Mesendoderm (in vitro differentiated cells): ENCODE results near the gene MLANA.

Experiments
- DNase-seq: peaks from one replicate; pipeline ENCODE4 v3.0.0; 2013
- H2AK5ac ChIP-seq: 2 replicates; pipeline ENCODE4 v1.6.1; 2013; ENCODE audit warnings: low read length, inconsistent platforms
- H2BK120ac ChIP-seq: 2 replicates; pipeline ENCODE4 v1.6.1; 2013; ENCODE audit warnings: low read depth, mild to moderate bottlenecking, low read length, moderate library complexity, mixed read lengths
- H2BK15ac ChIP-seq: replicated peaks from 2 replicates; pipeline ENCODE4 v1.6.1; 2013; ENCODE audit warnings: low read depth, mild to moderate bottlenecking, moderate library complexity
- H2BK5ac ChIP-seq: 2 replicates; pipeline ENCODE4 v1.6.1; 2013; ENCODE audit warnings: low read length, inconsistent platforms
- H3K18ac ChIP-seq: 2 replicates; pipeline ENCODE4 v1.6.1; 2013; ENCODE audit warnings: mild to moderate bottlenecking, low read length, mixed read lengths
- H3K23ac ChIP-seq: one replicate; pipeline ENCODE4 v1.6.1; 2013; ENCODE audit warnings: low read length
- H3K27ac ChIP-seq: 2 replicates; pipeline ENCODE4 v1.5.1; 2013; ENCODE audit warnings: low read depth, mild to moderate bottlenecking, inconsistent platforms, low read length, moderate library complexity
- H3K27me3 ChIP-seq: 2 replicates; pipeline ENCODE4 v1.6.1; 2013; ENCODE audit warnings: low read length, control low read depth, mild to moderate bottlenecking, inconsistent platforms; ENCODE audit not compliant: insufficient read depth, poor library complexity
- H3K36me3 ChIP-seq: 2 replicates; pipeline ENCODE4 v1.6.1; 2013; ENCODE audit warnings: low read length, inconsistent platforms; ENCODE audit not compliant: control insufficient read depth, insufficient read depth
- H3K4ac ChIP-seq: one replicate; pipeline ENCODE4 v1.6.1; 2013; ENCODE audit warnings: low read depth, mild to moderate bottlenecking, low read length, moderate library complexity
- H3K4me1 ChIP-seq: 2 replicates; pipeline ENCODE4 v1.6.1; 2013; ENCODE audit warnings: low read depth, low read length, inconsistent platforms; ENCODE audit not compliant: control insufficient read depth
- H3K4me2 ChIP-seq: 2 replicates; pipeline ENCODE4 v1.6.1; 2013; ENCODE audit warnings: low read length
- H3K4me3 ChIP-seq: 2 replicates; pipeline ENCODE4 v1.5.1; 2013; ENCODE audit warnings: mild to moderate bottlenecking, low read length
- H3K56ac ChIP-seq: one replicate; pipeline ENCODE4 v1.6.1; 2013; ENCODE audit warnings: low read length
- H3K79me1 ChIP-seq: 2 replicates; pipeline ENCODE4 v1.6.1; 2013; ENCODE audit warnings: low read length, inconsistent platforms
- H3K79me2 ChIP-seq: 2 replicates; pipeline ENCODE4 v1.6.1; 2013; ENCODE audit warnings: mild to moderate bottlenecking, low read length; ENCODE audit not compliant: control insufficient read depth, insufficient read depth
- H3K9ac ChIP-seq: 2 replicates; pipeline ENCODE4 v1.6.1; 2013; ENCODE audit warnings: low read length, inconsistent platforms
- H4K5ac ChIP-seq: one replicate; pipeline ENCODE4 v1.6.1; 2013; ENCODE audit warnings: low read length
- H4K8ac ChIP-seq: one replicate; pipeline ENCODE4 v1.6.1; 2013; ENCODE audit warnings: low read depth, mild to moderate bottlenecking, control low read depth, low read length, moderate library complexity
- WGBS: extraction: QIAGEN DNeasy Blood & Tissue Kit; methylation state at CpG from one replicate; pipeline ENCODE4 v1.1.7; 2013; ENCODE audit warnings: low lambda C conversion rate, missing lambda C conversion rate; ENCODE audit not compliant: insufficient coverage; ENCODE audit errors: extremely low coverage; 5-methylcytosine and 5-hydroxymethylcytosine counted together

MLANA gene

DNA sequence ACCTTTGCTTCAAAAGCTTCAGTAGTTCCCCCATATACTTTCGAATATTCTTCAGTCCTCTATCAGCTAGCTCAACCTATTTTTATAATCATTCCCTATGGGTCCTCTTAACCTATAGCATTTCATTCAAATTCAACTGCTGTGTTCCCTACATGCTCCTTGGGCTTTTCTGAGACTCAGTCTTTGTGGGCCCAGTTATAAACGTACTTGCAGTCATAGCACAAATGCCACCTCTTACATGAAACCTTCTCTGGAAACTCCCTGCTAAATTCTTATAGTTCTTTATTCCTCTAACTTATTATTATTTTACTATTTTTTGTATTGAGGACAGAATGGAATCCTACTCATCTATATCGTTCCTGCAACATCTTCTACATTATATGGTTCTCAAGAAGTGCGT lies 24.7 kb downstream of the MLANA start:
- Histone ChIP-seq H3K36me3 (no peaks in the 10 kb centered on the region), H4K5ac (no peak overlapping the region), H3K79me2 (no peaks in the 10 kb centered on the region), H3K4ac (no peak overlapping the region), H3K56ac (no peak overlapping the region), H3K4me3 (no peak overlapping the region), H2BK5ac (no peak overlapping the region), H2BK15ac (no peak overlapping the region), H3K27ac (no peak overlapping the region), H3K27me3 (no peaks in the 10 kb centered on the region), H2BK120ac (no peak overlapping the region), H2AK5ac (no peak overlapping the region), H3K23ac (no peak overlapping the region), H3K4me1 (no peaks in the 10 kb centered on the region), H3K79me1 (no peaks in the 10 kb centered on the region), H3K18ac (no peak overlapping the region), H4K8ac (no peak overlapping the region), H3K4me2 (no peak overlapping the region), H3K9ac (no peak overlapping the region)
- no peak for DNase-seq
- WGBS, result no CpG with 5 or more reads among the region's 4 CpGs

GRCh38 chr9:5917273-5917672 lies 26.6 kb downstream of the MLANA start:
- H3K18ac ChIP-seq, result no peak overlapping the region
- no peak overlapping the region for H4K5ac ChIP-seq
- no peaks in the 10 kb centered on the region for H3K4me1 ChIP-seq
- no peaks in the 10 kb centered on the region for H3K27me3 ChIP-seq
- peaks cover 1% of the 10 kb centered on the region for H3K36me3 ChIP-seq
- no peak overlapping the region for H3K23ac ChIP-seq
- H2AK5ac ChIP-seq, result no peak overlapping the region
- H3K4me2 ChIP-seq, result no peak overlapping the region
- no peak overlapping the region for H3K56ac ChIP-seq
- H3K4me3 ChIP-seq, result no peak overlapping the region
- no peak for DNase-seq
- H2BK15ac ChIP-seq, result no peak overlapping the region
- H2BK120ac ChIP-seq, result no peak overlapping the region
- H3K79me1 ChIP-seq, result no peaks in the 10 kb centered on the region
- no peak overlapping the region for H3K4ac ChIP-seq
- H4K8ac ChIP-seq, result no peak overlapping the region
- no peak overlapping the region for H3K9ac ChIP-seq
- WGBS, result no CpG with 5 or more reads among the region's 4 CpGs
- H2BK5ac ChIP-seq, result no peak overlapping the region
- no peaks in the 10 kb centered on the region for H3K79me2 ChIP-seq
- H3K27ac ChIP-seq, result no peak overlapping the region

DNA sequence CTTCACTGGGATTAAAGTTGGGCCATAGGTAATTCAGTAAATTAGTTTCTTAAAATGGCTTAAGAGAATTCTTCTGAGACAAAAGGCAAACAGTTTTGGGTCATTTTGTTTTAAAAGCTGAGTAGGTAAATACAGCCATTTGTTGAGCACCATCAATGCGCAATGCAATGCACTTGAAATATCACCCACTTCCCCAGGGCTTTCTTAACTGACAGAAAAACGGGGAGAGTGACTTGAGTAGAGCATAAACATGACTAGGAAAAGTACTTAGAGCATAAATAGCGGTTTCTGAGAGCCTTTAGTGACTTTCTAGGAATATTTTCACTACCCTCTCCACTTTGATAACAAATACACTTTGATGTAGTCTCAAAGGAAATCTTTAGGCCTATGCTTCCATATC lies 27.2 kb downstream of the MLANA start:
- no peak overlapping the region for H3K18ac ChIP-seq
- H4K8ac ChIP-seq, result no peak overlapping the region
- H3K36me3 ChIP-seq, result peaks cover 1% of the 10 kb centered on the region
- H2AK5ac ChIP-seq, result no peak overlapping the region
- no peak overlapping the region for H2BK120ac ChIP-seq
- H2BK5ac ChIP-seq, result no peak overlapping the region
- no peaks in the 10 kb centered on the region for H3K79me1 ChIP-seq
- H3K9ac ChIP-seq, result no peak overlapping the region
- H3K4me1 ChIP-seq, result no peaks in the 10 kb centered on the region
- no peak overlapping the region for H3K23ac ChIP-seq
- H4K5ac ChIP-seq, result no peak overlapping the region
- H3K4me3 ChIP-seq, result no peak overlapping the region
- no peak for DNase-seq
- H3K27ac ChIP-seq, result no peak overlapping the region
- H2BK15ac ChIP-seq, result no peak overlapping the region
- no peak overlapping the region for H3K56ac ChIP-seq
- H3K4ac ChIP-seq, result no peak overlapping the region
- no peaks in the 10 kb centered on the region for H3K27me3 ChIP-seq
- no CpG with 5 or more reads among the region's 3 CpGs for WGBS
- H3K79me2 ChIP-seq, result no peaks in the 10 kb centered on the region
- H3K4me2 ChIP-seq, result no peak overlapping the region

- Histone ChIP-seq H3K27ac (no peak overlapping the region), H3K18ac (no peak overlapping the region), H3K4me3 (no peak overlapping the region), H3K4me1 (no peaks in the 10 kb centered on the region), H2AK5ac (no peak overlapping the region), H3K27me3 (no peaks in the 10 kb centered on the region), H3K4me2 (no peak overlapping the region), H3K79me2 (no peaks in the 10 kb centered on the region), H4K8ac (no peak overlapping the region), H3K4ac (no peak overlapping the region), H3K36me3 (peaks cover 1% of the 10 kb centered on the region), H3K9ac (no peak overlapping the region), H3K23ac (no peak overlapping the region), H2BK120ac (no peak overlapping the region), H3K56ac (no peak overlapping the region), H2BK15ac (no peak overlapping the region), H2BK5ac (no peak overlapping the region), H3K79me1 (no peaks in the 10 kb centered on the region), H4K5ac (no peak overlapping the region)
- no CpG with 5 or more reads among the region's 3 CpGs for WGBS
- DNase-seq, result no peak
Observed at GRCh38 chr9:5918460-5918859, 27.8 kb downstream of the MLANA start.

DNA sequence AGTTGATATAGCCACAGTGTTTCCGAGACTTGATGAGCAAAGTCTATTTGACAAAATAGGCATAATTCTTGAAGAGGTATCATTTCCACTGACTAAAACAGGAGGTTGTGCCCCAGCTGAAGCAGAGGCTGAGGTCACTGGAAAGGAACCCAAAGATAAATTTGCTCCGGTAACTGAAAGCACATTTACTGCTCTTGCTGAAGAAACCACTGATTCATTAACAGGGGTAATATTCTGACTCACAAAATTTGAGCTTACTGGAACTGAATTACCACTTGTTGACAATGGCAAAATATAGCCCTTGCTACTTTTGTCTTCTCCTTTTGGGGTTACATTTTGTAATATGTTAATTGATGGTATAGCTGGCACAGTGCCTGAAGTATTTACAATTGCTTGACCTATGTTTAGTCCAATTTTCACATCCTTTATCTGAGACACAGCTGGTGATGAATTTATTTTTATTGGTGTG lies 30.2 kb downstream of the MLANA start:
- Histone ChIP-seq H3K27ac (no peak overlapping the region), H2AK5ac (no peak overlapping the region), H3K23ac (no peak overlapping the region), H3K4ac (no peak overlapping the region), H3K27me3 (no peaks in the 10 kb centered on the region), H2BK5ac (no peak overlapping the region), H4K5ac (no peak overlapping the region), H3K56ac (no peak overlapping the region), H2BK15ac (no peak overlapping the region), H3K9ac (no peak overlapping the region), H4K8ac (no peak overlapping the region), H3K36me3 (peaks cover 1% of the 10 kb centered on the region), H2BK120ac (no peak overlapping the region), H3K4me2 (no peak overlapping the region), H3K4me1 (no peaks in the 10 kb centered on the region), H3K79me1 (no peaks in the 10 kb centered on the region), H3K79me2 (no peaks in the 10 kb centered on the region), H3K4me3 (no peak overlapping the region), H3K18ac (no peak overlapping the region)
- no peak for DNase-seq
- no CpG with 5 or more reads among the region's 2 CpGs for WGBS

DNA sequence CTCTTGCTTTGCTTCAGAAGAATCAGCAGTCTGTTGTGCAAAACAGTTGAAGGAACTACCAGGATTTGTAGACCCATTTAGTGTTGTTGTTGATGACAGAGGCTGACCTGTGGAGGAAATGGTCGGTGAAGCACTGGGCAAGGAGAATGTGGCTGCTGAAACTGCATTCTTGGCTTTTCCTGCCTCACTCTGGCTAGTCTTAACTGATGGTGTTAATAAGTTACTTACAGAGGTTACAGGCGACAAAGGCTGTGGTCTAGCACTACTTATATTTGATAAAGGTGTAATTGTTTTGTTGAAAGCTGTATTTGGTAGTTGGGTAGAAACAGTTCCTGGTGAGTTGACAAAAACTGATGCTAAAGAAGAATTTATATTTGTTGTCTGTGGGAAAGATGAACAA lies 31.5 kb downstream of the MLANA start:
- no peak overlapping the region for H4K8ac ChIP-seq
- peaks cover 1% of the 10 kb centered on the region for H3K36me3 ChIP-seq
- H2AK5ac ChIP-seq, result no peak overlapping the region
- H4K5ac ChIP-seq, result no peak overlapping the region
- H3K79me2 ChIP-seq, result no peaks in the 10 kb centered on the region
- H3K23ac ChIP-seq, result no peak overlapping the region
- H3K4me3 ChIP-seq, result no peak overlapping the region
- no peak overlapping the region for H3K4me2 ChIP-seq
- DNase-seq, result no peak
- no peak overlapping the region for H3K4ac ChIP-seq
- H2BK15ac ChIP-seq, result no peak overlapping the region
- no peak overlapping the region for H2BK120ac ChIP-seq
- H3K18ac ChIP-seq, result no peak overlapping the region
- H2BK5ac ChIP-seq, result no peak overlapping the region
- H3K56ac ChIP-seq, result no peak overlapping the region
- H3K79me1 ChIP-seq, result no peaks in the 10 kb centered on the region
- no CpG with 5 or more reads among the region's 2 CpGs for WGBS
- H3K27me3 ChIP-seq, result no peaks in the 10 kb centered on the region
- no peaks in the 10 kb centered on the region for H3K4me1 ChIP-seq
- H3K27ac ChIP-seq, result no peak overlapping the region
- H3K9ac ChIP-seq, result no peak overlapping the region
